ENCODE measurements around the gene PRKCE. TPM values are rescaled to one million over a fixed set of nuclear protein-coding genes. Genes with fewer than 3 reads are reported as not detected.
"Not testable (repeated sequence)": the region's sequence is repeated elsewhere in the genome, so short reads cannot be mapped to it uniquely, and the experiment has no call there.

The PRKCE gene
- total RNA-seq, 2 experiments from 2014 or later = 15.4 to 16.2 TPM

GRCh38 chr2:45857867-45858520 lies 206.5 kb downstream of the PRKCE start:
- peaks cover 14% of the 10 kb centered on the region for H3K36me3 Mint-ChIP-seq (ENCODE audit: low read depth)
- no peak for DNase-seq
- no peak overlapping the region for H3K4me3 Mint-ChIP-seq
- ChIA-PET POLR2A (no interaction called here), CTCF (interaction anchor here (1.0 to 2.1 kb wide), 2 partner anchors 15 to 79 kb away, joined by 3 to 8 read pairs; no protein-coding TSS in a partner anchor)
- H3K4me1 Mint-ChIP-seq (ENCODE audit: low read depth) = peaks cover 46% of the 10 kb centered on the region
- no peak overlapping the region for H3K27ac Mint-ChIP-seq
- no peak for ATAC-seq
- no peaks in the 10 kb centered on the region for H3K27me3 Mint-ChIP-seq (ENCODE audit: low read depth)
- H3K9me3 Mint-ChIP-seq (ENCODE audit: insufficient read depth) = no peaks in the 10 kb centered on the region

- POLR2A ChIA-PET; DNase-seq; H3K4me3 Mint-ChIP-seq; H3K9me3 Mint-ChIP-seq (ENCODE audit: insufficient read depth); ATAC-seq; H3K27me3 Mint-ChIP-seq (ENCODE audit: low read depth); H3K27ac Mint-ChIP-seq: not testable (repeated sequence)
- CTCF ChIA-PET = interaction anchor here (1.9 kb wide), 1 partner anchor 31 kb away, joined by 9 read pairs; no protein-coding TSS in a partner anchor
- peaks cover 54% of the 10 kb centered on the region for H3K4me1 Mint-ChIP-seq (ENCODE audit: low read depth)
- peaks cover 17% of the 10 kb centered on the region for H3K36me3 Mint-ChIP-seq (ENCODE audit: low read depth)
Observed at GRCh38 chr2:45858872-45859271, 207.4 kb downstream of the PRKCE start.

DNA sequence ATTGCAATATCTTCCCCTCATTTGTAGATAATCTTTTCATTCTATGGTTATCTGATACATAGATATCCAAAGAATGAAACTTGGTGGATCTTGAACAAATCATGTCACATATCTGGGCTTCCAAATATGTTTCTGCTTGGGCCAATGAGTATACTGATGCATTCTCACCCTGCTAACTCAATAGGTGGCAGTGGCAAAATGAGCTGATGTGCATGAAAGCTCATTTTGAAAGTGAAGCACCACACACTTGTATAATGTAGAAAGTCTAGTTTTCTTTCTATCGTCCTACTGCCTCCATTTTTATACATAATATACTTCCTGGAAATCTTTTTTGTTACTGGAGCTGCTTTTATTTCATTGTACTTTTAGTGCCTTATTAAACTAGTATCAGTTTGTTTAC lies 208.2 kb downstream of the PRKCE start:
- DNase-seq = no peak
- H3K4me1 Mint-ChIP-seq (ENCODE audit: low read depth) = peaks cover 61% of the 10 kb centered on the region
- no peak overlapping the region for H3K4me3 Mint-ChIP-seq
- H3K27ac Mint-ChIP-seq = peak overlapping the region; percentile 93
- H3K36me3 Mint-ChIP-seq (ENCODE audit: low read depth) = peaks cover 15% of the 10 kb centered on the region
- no peak for ATAC-seq
- ChIA-PET CTCF (interaction anchor here (0.7 to 1.9 kb wide), 8 partner anchors 9 to 210 kb away, joined by 3 to 9 read pairs (median 4); no protein-coding TSS in a partner anchor), POLR2A (no interaction called here)
- no peaks in the 10 kb centered on the region for H3K9me3 Mint-ChIP-seq (ENCODE audit: insufficient read depth)
- no peaks in the 10 kb centered on the region for H3K27me3 Mint-ChIP-seq (ENCODE audit: low read depth)

DNA sequence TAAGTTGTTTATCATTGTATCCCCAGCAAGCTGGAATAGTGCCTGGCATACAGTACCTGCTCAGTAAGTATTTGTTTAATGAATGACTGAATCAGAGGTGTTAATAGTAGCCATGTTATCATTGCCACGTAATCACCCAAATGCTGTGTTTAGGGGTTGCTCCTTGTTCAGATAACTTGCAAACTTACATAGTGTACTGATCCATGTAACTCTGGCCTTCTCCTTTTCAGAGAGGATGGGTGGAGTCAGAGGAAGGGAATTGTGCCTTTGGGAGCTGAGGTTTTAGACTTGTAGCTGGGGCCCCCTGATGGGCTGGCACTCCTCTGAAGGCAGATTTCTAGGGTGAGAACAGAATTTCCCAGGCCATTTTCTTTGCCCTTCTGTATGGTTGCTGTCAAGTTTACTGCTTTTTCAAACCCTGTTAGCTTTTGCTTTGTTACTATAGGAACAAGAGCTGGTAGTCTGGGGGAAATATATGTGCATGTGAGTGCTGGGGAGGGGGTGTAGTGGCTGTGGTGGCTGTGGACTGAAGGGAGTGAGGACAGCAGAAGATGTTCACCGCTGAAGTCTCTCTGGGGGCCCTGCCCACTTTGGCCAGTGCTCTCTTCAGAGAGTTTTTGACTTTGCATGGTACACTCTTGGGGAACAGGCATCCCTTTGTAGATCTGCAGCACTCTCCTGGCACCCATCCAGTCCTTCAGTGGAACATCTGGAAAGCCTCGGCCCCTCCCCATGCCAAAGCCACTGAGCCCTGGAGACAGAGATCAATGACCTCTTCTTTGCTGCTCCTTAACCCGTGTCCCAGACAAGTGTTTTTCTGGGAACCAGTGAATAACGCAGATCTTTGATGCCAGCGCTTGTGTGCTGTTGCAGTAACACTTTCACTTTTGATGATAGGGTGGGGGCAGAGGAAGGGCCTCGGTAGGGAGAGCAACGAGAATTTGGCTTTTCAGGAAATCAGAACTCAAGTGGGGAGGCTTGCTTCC lies 209.0 kb downstream of the PRKCE start:
- CTCF ChIA-PET = interaction anchor here (0.7 to 1.9 kb wide), 8 partner anchors 8 to 211 kb away, joined by 3 to 9 read pairs (median 4); no protein-coding TSS in a partner anchor
- H3K27ac Mint-ChIP-seq = peak overlapping the region; percentile 93
- ATAC-seq = peak; percentile 80
- H3K9me3 Mint-ChIP-seq (ENCODE audit: insufficient read depth) = no peaks in the 10 kb centered on the region
- peak; percentile 57 for DNase-seq
- H3K36me3 Mint-ChIP-seq (ENCODE audit: low read depth) = peaks cover 17% of the 10 kb centered on the region
- POLR2A ChIA-PET = interaction anchor here (0.6 kb wide), 1 partner anchor 19 kb away, joined by 3 read pairs; no protein-coding TSS in a partner anchor
- H3K4me1 Mint-ChIP-seq (ENCODE audit: low read depth) = peaks cover 68% of the 10 kb centered on the region
- no peaks in the 10 kb centered on the region for H3K27me3 Mint-ChIP-seq (ENCODE audit: low read depth)
- peak overlapping the region; percentile 78 for H3K4me3 Mint-ChIP-seq

DNA sequence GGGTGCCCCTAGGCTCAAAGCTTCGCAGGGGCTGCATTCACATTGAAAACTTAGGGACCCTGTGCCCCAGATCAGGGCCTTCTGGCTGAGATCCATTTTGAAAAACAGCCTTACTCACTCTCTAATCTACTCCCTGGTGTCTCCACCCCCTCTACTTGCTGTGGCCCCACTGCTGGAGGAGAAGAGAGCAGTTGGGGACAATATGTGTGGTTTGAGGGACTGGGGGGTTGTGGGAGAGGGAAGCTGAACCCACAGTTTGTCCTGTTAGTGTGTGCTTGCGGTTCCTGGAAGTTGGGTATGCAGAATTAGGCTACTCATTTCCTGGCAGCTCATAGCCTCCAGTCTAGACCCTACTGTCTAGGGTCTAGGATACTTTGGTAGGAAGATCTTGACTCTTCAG lies 211.4 kb downstream of the PRKCE start:
- ATAC-seq (peak; percentile 34), DNase-seq (peak; percentile 53)
- Mint-ChIP-seq H3K27me3 (ENCODE audit: low read depth) (no peaks in the 10 kb centered on the region), H3K27ac (peak overlapping the region; percentile 66), H3K4me1 (ENCODE audit: low read depth) (peaks cover 69% of the 10 kb centered on the region), H3K36me3 (ENCODE audit: low read depth) (peaks cover 12% of the 10 kb centered on the region), H3K4me3 (peak overlapping the region; percentile 5), H3K9me3 (ENCODE audit: insufficient read depth) (no peaks in the 10 kb centered on the region)
- ChIA-PET POLR2A (interaction anchor here (0.5 to 0.6 kb wide), 2 partner anchors 28 to 30 kb away, joined by 3 read pairs; no protein-coding TSS in a partner anchor), CTCF (interaction anchor here (1.0 to 1.3 kb wide), 3 partner anchors 8 to 84 kb away, joined by 3 to 6 read pairs (median 5); no protein-coding TSS in a partner anchor)

DNA sequence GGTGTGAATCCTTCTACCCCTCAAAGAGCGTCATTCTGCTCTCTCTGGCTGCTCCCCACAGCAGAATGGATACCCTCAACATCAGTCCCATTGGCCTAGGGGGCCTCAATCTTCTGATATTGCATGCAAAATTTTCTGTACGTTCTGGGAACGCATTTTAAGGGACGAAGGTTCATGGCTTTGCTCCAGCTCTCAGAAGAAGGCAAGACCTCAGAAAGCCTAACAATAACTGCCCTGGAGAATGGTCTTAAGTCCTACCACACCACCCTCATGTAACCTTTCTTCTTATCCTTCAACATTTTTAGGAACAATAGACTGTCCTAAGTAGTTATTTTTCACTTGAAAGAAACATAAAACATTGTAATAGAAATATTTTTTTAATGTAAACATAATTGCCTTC lies 212.6 kb downstream of the PRKCE start:
- ATAC-seq (no peak), DNase-seq (no peak)
- Mint-ChIP-seq H3K9me3 (ENCODE audit: insufficient read depth) (no peaks in the 10 kb centered on the region), H3K4me1 (ENCODE audit: low read depth) (peaks cover 72% of the 10 kb centered on the region), H3K27me3 (ENCODE audit: low read depth) (no peaks in the 10 kb centered on the region), H3K4me3 (no peak overlapping the region), H3K27ac (peak overlapping the region; percentile 39), H3K36me3 (ENCODE audit: low read depth) (peaks cover 12% of the 10 kb centered on the region)
- POLR2A ChIA-PET = interaction anchor here (1.5 kb wide), 1 partner anchor 12 kb away, joined by 3 read pairs; no protein-coding TSS in a partner anchor
- CTCF ChIA-PET = interaction anchor here (1.2 to 1.3 kb wide), 2 partner anchors 9 to 15 kb away, joined by 5 to 6 read pairs; no protein-coding TSS in a partner anchor

DNA sequence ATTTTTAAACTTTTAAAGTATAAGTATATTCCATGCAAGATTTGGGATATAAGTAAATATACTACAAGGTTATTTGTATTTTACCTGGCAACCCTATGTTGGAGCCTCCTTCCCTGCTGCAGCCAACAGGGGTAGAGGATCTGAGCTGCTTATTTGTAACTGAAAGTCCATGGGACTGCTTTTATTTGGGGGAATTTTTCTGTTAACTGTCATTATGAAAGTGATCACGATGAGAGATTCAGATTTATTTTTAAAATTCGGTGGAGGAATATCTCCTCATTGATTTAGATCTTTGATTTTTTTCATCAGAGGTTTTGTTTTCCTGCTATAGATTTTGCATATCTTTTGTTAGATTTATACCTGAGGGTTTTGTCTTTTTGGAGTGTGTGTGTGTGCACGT lies 215.9 kb downstream of the PRKCE start:
- ATAC-seq (no peak), DNase-seq (no peak)
- Mint-ChIP-seq H3K27ac (peak overlapping the region; percentile 40), H3K4me3 (no peak overlapping the region), H3K36me3 (ENCODE audit: low read depth) (peaks cover 8% of the 10 kb centered on the region), H3K9me3 (ENCODE audit: insufficient read depth) (no peaks in the 10 kb centered on the region), H3K27me3 (ENCODE audit: low read depth) (no peaks in the 10 kb centered on the region), H3K4me1 (ENCODE audit: low read depth) (peaks cover 65% of the 10 kb centered on the region)
- CTCF ChIA-PET = no interaction called here
- POLR2A ChIA-PET = no interaction called here

GRCh38 chr2:45867800-45868199 lies 216.3 kb downstream of the PRKCE start:
- ATAC-seq = no peak
- Mint-ChIP-seq H3K27me3 (ENCODE audit: low read depth) (no peaks in the 10 kb centered on the region), H3K36me3 (ENCODE audit: low read depth) (peaks cover 8% of the 10 kb centered on the region), H3K4me1 (ENCODE audit: low read depth) (peaks cover 65% of the 10 kb centered on the region), H3K27ac (peak overlapping the region; percentile 40), H3K4me3 (no peak overlapping the region), H3K9me3 (ENCODE audit: insufficient read depth) (no peaks in the 10 kb centered on the region)
- DNase-seq = no peak
- ChIA-PET CTCF (no interaction called here), POLR2A (no interaction called here)

GRCh38 chr2:45869165-45869501 lies 217.7 kb downstream of the PRKCE start:
- POLR2A ChIA-PET = no interaction called here
- peaks cover 64% of the 10 kb centered on the region for H3K4me1 Mint-ChIP-seq (ENCODE audit: low read depth)
- ATAC-seq = no peak
- no peak overlapping the region for H3K4me3 Mint-ChIP-seq
- no peaks in the 10 kb centered on the region for H3K9me3 Mint-ChIP-seq (ENCODE audit: insufficient read depth)
- peaks cover 3% of the 10 kb centered on the region for H3K36me3 Mint-ChIP-seq (ENCODE audit: low read depth)
- CTCF ChIA-PET = interaction anchor here (1.0 to 2.2 kb wide), 3 partner anchors 9 to 90 kb away, joined by 3 to 6 read pairs (median 4); no protein-coding TSS in a partner anchor
- no peak for DNase-seq
- H3K27me3 Mint-ChIP-seq (ENCODE audit: low read depth) = no peaks in the 10 kb centered on the region
- no peak overlapping the region for H3K27ac Mint-ChIP-seq

DNA sequence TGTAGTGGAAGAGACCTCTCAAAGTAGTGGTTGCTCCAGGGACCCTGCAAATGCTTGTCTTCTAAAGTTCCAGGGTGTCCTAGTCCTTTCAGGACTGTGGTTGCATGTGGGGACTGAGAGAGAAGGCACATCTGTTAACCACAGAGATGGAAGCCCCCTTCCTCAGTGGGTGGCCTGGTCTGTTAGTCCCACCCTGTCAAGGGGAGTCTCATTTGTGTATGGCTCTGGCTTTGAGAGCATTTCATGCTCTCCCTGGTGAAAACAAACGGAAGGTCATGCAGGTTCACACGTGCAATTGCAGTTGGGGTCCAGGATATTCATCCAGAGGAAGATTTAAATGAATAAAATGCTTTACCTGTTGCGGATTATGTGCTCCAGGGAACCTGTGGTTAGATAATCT lies 219.6 kb downstream of the PRKCE start:
- ATAC-seq (no peak), DNase-seq (no peak)
- POLR2A ChIA-PET = no interaction called here
- no peak overlapping the region for H3K4me3 Mint-ChIP-seq
- H3K4me1 Mint-ChIP-seq (ENCODE audit: low read depth) = peaks cover 52% of the 10 kb centered on the region
- H3K27ac Mint-ChIP-seq = no peak overlapping the region
- H3K27me3 Mint-ChIP-seq (ENCODE audit: low read depth) = no peaks in the 10 kb centered on the region
- peaks cover under 1% of the 10 kb centered on the region for H3K9me3 Mint-ChIP-seq (ENCODE audit: insufficient read depth)
- H3K36me3 Mint-ChIP-seq (ENCODE audit: low read depth) = peaks cover 7% of the 10 kb centered on the region
- CTCF ChIA-PET = no interaction called here

DNA sequence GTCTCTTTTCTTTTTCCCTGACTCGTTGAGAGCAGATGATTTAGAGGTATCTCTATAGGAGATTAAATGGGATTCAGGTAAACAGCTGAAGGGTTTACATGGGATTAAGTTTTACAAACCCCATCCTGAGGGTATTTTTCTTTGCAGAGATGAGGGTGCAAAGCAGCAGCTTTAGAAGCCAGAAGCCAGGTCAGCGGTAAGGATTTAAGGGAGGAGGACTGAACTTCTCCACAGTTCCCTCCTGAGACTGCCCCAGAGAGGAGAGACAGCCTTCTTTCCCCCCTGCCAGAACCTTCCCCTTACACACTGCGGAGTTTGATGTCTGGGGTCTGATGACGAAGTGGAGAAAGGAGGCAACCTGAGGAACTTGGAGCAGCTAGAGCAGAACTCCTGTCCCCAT lies 220.1 kb downstream of the PRKCE start:
- Mint-ChIP-seq H3K4me1 (ENCODE audit: low read depth) (peaks cover 52% of the 10 kb centered on the region), H3K27me3 (ENCODE audit: low read depth) (no peaks in the 10 kb centered on the region), H3K36me3 (ENCODE audit: low read depth) (peaks cover 12% of the 10 kb centered on the region), H3K27ac (no peak overlapping the region), H3K4me3 (no peak overlapping the region), H3K9me3 (ENCODE audit: insufficient read depth) (peaks cover 6% of the 10 kb centered on the region)
- ChIA-PET CTCF (interaction anchor here (1.0 kb wide), 1 partner anchor 19 kb away, joined by 3 read pairs; no protein-coding TSS in a partner anchor), POLR2A (no interaction called here)
- ATAC-seq = no peak
- DNase-seq = no peak

Measured in activated CD8-positive, alpha-beta T cell treated with anti-CD3 and anti-CD28 coated beads, Interleukin-2, amount 10 ng/mL, durations not matched to agents 7 days and 5 days (primary cell).